ENCODE measurements around the gene HMOX1.
"Not testable (repeated sequence)": the region's sequence is repeated elsewhere in the genome, so short reads cannot be mapped to it uniquely, and the experiment has no call there.

Gene HMOX1

GRCh38 chr22:35434061-35434710 is 53.3 kb downstream of the HMOX1 start:
- DNase-seq (ENCODE audit: low spot score) (no peak), ATAC-seq (ENCODE audit: low read depth) (no peak)
- Histone ChIP-seq H3K27ac (ENCODE audit: poor library complexity, severe bottlenecking) (no peak overlapping the region), H3K4me3 (ENCODE audit: severe bottlenecking) (no peak overlapping the region), H3K4me1 (ENCODE audit: insufficient read depth, poor library complexity, severe bottlenecking) (no peaks in the 10 kb centered on the region), H3K36me3 (ENCODE audit: low read depth) (peaks cover 29% of the 10 kb centered on the region), H3K9me3 (ENCODE audit: severe bottlenecking) (peaks cover 8% of the 10 kb centered on the region), H3K27me3 (ENCODE audit: insufficient read depth, poor library complexity, severe bottlenecking) (no peaks in the 10 kb centered on the region)
- TF ChIP-seq, protein P1, sequence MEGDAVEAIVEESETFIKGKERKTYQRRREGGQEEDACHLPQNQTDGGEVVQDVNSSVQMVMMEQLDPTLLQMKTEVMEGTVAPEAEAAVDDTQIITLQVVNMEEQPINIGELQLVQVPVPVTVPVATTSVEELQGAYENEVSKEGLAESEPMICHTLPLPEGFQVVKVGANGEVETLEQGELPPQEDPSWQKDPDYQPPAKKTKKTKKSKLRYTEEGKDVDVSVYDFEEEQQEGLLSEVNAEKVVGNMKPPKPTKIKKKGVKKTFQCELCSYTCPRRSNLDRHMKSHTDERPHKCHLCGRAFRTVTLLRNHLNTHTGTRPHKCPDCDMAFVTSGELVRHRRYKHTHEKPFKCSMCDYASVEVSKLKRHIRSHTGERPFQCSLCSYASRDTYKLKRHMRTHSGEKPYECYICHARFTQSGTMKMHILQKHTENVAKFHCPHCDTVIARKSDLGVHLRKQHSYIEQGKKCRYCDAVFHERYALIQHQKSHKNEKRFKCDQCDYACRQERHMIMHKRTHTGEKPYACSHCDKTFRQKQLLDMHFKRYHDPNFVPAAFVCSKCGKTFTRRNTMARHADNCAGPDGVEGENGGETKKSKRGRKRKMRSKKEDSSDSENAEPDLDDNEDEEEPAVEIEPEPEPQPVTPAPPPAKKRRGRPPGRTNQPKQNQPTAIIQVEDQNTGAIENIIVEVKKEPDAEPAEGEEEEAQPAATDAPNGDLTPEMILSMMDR (IDR thresholded peaks at IDR 0.05; ENCODE audit: poor library complexity, severe bottlenecking) = no peak

GRCh38 chr22:35435201-35435740 is 54.4 kb downstream of the HMOX1 start:
- no peak for ATAC-seq (ENCODE audit: low read depth)
- DNase-seq (ENCODE audit: low spot score) = no peak
- H3K4me3 ChIP-seq (ENCODE audit: severe bottlenecking) = no peak overlapping the region
- peaks cover 29% of the 10 kb centered on the region for H3K36me3 ChIP-seq (ENCODE audit: low read depth)
- TF ChIP-seq, protein P1 (IDR thresholded peaks at IDR 0.05; ENCODE audit: poor library complexity, severe bottlenecking) = no peak
- H3K4me1 ChIP-seq (ENCODE audit: insufficient read depth, poor library complexity, severe bottlenecking) = no peaks in the 10 kb centered on the region
- H3K9me3 ChIP-seq (ENCODE audit: severe bottlenecking) = peaks cover 8% of the 10 kb centered on the region
- no peak overlapping the region for H3K27ac ChIP-seq (ENCODE audit: poor library complexity, severe bottlenecking)
- H3K27me3 ChIP-seq (ENCODE audit: insufficient read depth, poor library complexity, severe bottlenecking) = no peaks in the 10 kb centered on the region

- H3K4me3 ChIP-seq (ENCODE audit: severe bottlenecking) = no peak overlapping the region
- H3K27ac ChIP-seq (ENCODE audit: poor library complexity, severe bottlenecking) = no peak overlapping the region
- peaks cover 20% of the 10 kb centered on the region for H3K36me3 ChIP-seq (ENCODE audit: low read depth)
- H3K27me3 ChIP-seq (ENCODE audit: insufficient read depth, poor library complexity, severe bottlenecking) = no peaks in the 10 kb centered on the region
- no peak for ATAC-seq (ENCODE audit: low read depth)
- no peaks in the 10 kb centered on the region for H3K4me1 ChIP-seq (ENCODE audit: insufficient read depth, poor library complexity, severe bottlenecking)
- peaks cover 8% of the 10 kb centered on the region for H3K9me3 ChIP-seq (ENCODE audit: severe bottlenecking)
- DNase-seq (ENCODE audit: low spot score) = no peak
- TF ChIP-seq, protein P1 (IDR thresholded peaks at IDR 0.05; ENCODE audit: poor library complexity, severe bottlenecking) = no peak
These were observed 55.5 kb downstream of the HMOX1 start for GRCh38 chr22:35436421-35436820.

GRCh38 chr22:35437049-35437448 is 56.2 kb downstream of the HMOX1 start:
- TF ChIP-seq, protein P1 (IDR thresholded peaks at IDR 0.05; ENCODE audit: poor library complexity, severe bottlenecking) = no peak
- ATAC-seq (ENCODE audit: low read depth) (peak; percentile 39; the same call in 1 of the 3 replicates), DNase-seq (ENCODE audit: low spot score) (no peak)

DNA sequence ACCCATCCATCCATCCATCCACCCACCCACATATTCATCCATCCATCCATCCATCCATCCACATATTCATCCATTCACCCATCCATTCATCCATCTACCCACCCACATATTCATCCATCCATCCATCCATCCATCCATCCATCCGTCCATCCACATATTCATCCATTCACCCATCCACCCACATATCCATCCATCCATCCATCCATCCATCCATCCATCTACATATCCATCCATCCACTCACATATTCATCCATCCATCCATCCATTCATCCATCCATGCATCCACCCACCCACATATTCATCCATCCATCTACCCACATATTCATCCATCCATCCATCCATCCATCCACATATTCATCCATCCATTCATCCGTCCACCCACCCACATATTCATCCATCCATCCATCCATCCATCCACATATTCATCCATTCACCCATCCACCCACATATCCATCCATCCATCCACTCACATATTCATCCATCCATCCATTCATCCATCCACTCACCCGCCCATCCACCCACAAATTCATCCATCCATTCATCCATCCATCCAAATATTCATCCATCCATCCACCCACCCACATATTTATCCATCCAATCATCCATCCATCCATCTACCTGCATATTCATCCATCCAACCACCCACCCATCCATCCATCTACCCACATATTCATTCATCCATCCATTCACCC is 57.9 kb downstream of the HMOX1 start:
- not testable (repeated sequence) for H3K36me3 ChIP-seq (ENCODE audit: low read depth); H3K4me3 ChIP-seq (ENCODE audit: severe bottlenecking); ATAC-seq (ENCODE audit: low read depth); DNase-seq (ENCODE audit: low spot score); H3K4me1 ChIP-seq (ENCODE audit: insufficient read depth, poor library complexity, severe bottlenecking); H3K27me3 ChIP-seq (ENCODE audit: insufficient read depth, poor library complexity, severe bottlenecking); H3K27ac ChIP-seq (ENCODE audit: poor library complexity, severe bottlenecking); H3K9me3 ChIP-seq (ENCODE audit: severe bottlenecking)

More at GRCh38 chr22:35437049-35437448, 56.2 kb downstream of the HMOX1 start:
- H3K9me3 ChIP-seq (ENCODE audit: severe bottlenecking) = peaks cover 8% of the 10 kb centered on the region
- no peak overlapping the region for H3K4me3 ChIP-seq (ENCODE audit: severe bottlenecking)
- no peaks in the 10 kb centered on the region for H3K4me1 ChIP-seq (ENCODE audit: insufficient read depth, poor library complexity, severe bottlenecking)
- no peaks in the 10 kb centered on the region for H3K27me3 ChIP-seq (ENCODE audit: insufficient read depth, poor library complexity, severe bottlenecking)
- no peak overlapping the region for H3K27ac ChIP-seq (ENCODE audit: poor library complexity, severe bottlenecking)
- peaks cover 14% of the 10 kb centered on the region for H3K36me3 ChIP-seq (ENCODE audit: low read depth)

Data from RWPE2 (cell line).